ENCODE data around the gene IGF1. TPM values are rescaled to one million over a fixed set of nuclear protein-coding genes. Genes with fewer than 3 reads are reported as not detected.

IGF1 gene
- total RNA-seq, 1 experiment from 2014 or later = not detected

DNA sequence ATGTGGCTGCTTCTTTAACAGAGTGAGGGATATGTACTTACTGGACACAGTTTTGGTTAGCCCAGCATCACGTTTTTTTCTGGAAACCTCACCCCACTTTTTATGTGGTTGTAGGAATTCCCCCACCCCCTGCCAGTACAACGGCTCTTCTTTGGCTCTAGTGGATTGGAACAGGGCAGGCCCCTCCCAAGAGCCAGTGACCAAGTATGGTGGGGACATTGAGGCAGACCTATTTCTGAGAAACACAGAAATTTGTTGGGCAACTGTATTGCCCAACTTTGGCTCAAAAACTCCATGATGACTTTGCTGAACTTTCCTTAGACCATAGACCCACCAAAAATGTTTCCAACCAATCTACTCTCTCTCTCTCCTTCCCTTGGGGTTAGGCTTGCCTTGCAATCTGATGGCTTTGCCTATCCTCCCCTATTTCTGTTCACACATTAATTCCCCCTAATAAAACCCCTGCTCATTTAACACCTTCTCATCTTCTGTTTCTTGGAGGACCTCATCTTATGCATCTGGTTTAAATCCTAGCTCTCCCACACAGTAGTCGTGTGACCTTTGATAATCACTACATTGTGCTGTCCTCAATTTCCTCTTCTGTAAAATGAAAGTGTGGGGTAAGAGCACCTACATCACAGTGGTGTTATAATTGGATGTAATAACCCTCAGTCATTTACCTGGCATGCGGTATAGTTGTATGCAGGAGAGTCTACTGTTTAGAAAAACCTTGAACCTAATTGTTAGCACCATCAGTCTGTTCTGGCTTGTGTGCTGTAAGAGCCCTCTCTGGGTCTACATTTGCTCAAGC is 71.7 kb downstream of the IGF1 start:
- Mint-ChIP-seq H3K4me3 (no peak overlapping the region), H3K4me1 (0 out of 2 replicates have a peak, but pooled peaks cover 7% of the 10 kb centered on the region), H3K27me3 (ENCODE audit: low read depth) (no peaks in the 10 kb centered on the region), H3K36me3 (no peaks in the 10 kb centered on the region), H3K27ac (no peak overlapping the region), H3K9me3 (peaks cover 4% of the 10 kb centered on the region)
- CTCF ChIA-PET = no interaction called here
- TF ChIP-seq SMAD3 (CRISPR knock-in tag; IDR thresholded peaks at IDR 0.05; ENCODE audit: borderline replicate concordance) (no peak), ELF4 (CRISPR knock-in tag; IDR thresholded peaks at IDR 0.05; ENCODE audit: low read depth) (no peak), NR2C2 (CRISPR knock-in tag; IDR thresholded peaks at IDR 0.05) (no peak), GABPB1 (CRISPR knock-in tag; IDR thresholded peaks at IDR 0.05) (no peak), NFATC4 (CRISPR knock-in tag; IDR thresholded peaks at IDR 0.05) (no peak), RELA (CRISPR knock-in tag; IDR thresholded peaks at IDR 0.05; ENCODE audit: borderline replicate concordance) (no peak), CBFB (CRISPR knock-in tag; IDR thresholded peaks at IDR 0.05; ENCODE audit: low read depth) (no peak), ZNF671 (CRISPR knock-in tag; IDR thresholded peaks at IDR 0.05) (no peak), TP53 (CRISPR knock-in tag; IDR thresholded peaks at IDR 0.05) (no peak), NFYB (CRISPR knock-in tag; conservative IDR thresholded peaks at IDR 0.05; ENCODE audit: low read depth) (no peak), CREB1 (CRISPR knock-in tag; IDR thresholded peaks at IDR 0.05) (no peak), ESRRA (CRISPR knock-in tag; IDR thresholded peaks at IDR 0.05; ENCODE audit: borderline replicate concordance) (no peak), ZNF317 (CRISPR knock-in tag; IDR thresholded peaks at IDR 0.05; ENCODE audit: borderline replicate concordance, low read depth) (no peak), PRRX2 (CRISPR knock-in tag; IDR thresholded peaks at IDR 0.05) (no peak)
- TF ChIP-seq, protein P1, sequence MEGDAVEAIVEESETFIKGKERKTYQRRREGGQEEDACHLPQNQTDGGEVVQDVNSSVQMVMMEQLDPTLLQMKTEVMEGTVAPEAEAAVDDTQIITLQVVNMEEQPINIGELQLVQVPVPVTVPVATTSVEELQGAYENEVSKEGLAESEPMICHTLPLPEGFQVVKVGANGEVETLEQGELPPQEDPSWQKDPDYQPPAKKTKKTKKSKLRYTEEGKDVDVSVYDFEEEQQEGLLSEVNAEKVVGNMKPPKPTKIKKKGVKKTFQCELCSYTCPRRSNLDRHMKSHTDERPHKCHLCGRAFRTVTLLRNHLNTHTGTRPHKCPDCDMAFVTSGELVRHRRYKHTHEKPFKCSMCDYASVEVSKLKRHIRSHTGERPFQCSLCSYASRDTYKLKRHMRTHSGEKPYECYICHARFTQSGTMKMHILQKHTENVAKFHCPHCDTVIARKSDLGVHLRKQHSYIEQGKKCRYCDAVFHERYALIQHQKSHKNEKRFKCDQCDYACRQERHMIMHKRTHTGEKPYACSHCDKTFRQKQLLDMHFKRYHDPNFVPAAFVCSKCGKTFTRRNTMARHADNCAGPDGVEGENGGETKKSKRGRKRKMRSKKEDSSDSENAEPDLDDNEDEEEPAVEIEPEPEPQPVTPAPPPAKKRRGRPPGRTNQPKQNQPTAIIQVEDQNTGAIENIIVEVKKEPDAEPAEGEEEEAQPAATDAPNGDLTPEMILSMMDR (IDR thresholded peaks at IDR 0.05) = no peak
- TF ChIP-seq, protein P2, sequence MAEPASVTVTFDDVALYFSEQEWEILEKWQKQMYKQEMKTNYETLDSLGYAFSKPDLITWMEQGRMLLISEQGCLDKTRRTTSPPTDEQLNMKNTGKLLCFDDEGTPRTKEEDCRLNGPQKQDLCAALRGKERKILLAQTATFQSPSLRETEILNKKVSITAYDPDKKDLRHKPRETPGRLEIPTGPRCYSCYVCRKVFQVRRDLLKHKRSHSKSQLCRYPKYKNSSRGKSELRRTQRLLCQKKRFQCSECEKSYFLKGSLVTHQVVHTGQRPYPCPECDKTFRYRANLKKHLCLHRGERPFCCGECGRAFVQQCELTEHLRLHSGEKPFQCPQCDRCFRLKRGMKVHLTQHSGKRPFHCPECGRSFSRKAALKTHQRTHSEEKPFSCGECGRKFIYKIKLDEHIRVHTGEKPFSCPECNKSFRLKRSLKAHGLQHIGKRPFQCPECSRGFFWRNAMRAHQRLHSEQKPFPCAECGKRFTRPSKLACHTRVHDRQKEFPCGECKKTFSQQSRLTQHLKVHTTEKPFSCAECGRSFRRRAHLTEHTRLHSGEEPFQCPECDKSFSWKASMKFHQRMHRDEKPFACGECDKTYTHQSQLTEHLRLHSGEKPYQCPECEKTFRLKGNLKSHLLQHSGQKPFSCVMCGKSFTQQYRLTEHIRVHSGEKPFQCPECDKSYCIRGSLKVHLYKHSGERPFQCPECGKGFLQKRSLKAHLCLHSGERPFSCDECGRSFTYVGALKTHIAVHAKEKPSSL (CRISPR knock-in tag; conservative IDR thresholded peaks at IDR 0.05) = no peak
- TF ChIP-seq, protein P3, sequence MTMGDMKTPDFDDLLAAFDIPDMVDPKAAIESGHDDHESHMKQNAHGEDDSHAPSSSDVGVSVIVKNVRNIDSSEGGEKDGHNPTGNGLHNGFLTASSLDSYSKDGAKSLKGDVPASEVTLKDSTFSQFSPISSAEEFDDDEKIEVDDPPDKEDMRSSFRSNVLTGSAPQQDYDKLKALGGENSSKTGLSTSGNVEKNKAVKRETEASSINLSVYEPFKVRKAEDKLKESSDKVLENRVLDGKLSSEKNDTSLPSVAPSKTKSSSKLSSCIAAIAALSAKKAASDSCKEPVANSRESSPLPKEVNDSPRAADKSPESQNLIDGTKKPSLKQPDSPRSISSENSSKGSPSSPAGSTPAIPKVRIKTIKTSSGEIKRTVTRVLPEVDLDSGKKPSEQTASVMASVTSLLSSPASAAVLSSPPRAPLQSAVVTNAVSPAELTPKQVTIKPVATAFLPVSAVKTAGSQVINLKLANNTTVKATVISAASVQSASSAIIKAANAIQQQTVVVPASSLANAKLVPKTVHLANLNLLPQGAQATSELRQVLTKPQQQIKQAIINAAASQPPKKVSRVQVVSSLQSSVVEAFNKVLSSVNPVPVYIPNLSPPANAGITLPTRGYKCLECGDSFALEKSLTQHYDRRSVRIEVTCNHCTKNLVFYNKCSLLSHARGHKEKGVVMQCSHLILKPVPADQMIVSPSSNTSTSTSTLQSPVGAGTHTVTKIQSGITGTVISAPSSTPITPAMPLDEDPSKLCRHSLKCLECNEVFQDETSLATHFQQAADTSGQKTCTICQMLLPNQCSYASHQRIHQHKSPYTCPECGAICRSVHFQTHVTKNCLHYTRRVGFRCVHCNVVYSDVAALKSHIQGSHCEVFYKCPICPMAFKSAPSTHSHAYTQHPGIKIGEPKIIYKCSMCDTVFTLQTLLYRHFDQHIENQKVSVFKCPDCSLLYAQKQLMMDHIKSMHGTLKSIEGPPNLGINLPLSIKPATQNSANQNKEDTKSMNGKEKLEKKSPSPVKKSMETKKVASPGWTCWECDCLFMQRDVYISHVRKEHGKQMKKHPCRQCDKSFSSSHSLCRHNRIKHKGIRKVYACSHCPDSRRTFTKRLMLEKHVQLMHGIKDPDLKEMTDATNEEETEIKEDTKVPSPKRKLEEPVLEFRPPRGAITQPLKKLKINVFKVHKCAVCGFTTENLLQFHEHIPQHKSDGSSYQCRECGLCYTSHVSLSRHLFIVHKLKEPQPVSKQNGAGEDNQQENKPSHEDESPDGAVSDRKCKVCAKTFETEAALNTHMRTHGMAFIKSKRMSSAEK (CRISPR knock-in tag; IDR thresholded peaks at IDR 0.05; ENCODE audit: borderline replicate concordance) = no peak
- TF ChIP-seq, protein P4, sequence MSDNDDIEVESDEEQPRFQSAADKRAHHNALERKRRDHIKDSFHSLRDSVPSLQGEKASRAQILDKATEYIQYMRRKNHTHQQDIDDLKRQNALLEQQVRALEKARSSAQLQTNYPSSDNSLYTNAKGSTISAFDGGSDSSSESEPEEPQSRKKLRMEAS (CRISPR knock-in tag; IDR thresholded peaks at IDR 0.05) = no peak
- TF ChIP-seq, protein P5, sequence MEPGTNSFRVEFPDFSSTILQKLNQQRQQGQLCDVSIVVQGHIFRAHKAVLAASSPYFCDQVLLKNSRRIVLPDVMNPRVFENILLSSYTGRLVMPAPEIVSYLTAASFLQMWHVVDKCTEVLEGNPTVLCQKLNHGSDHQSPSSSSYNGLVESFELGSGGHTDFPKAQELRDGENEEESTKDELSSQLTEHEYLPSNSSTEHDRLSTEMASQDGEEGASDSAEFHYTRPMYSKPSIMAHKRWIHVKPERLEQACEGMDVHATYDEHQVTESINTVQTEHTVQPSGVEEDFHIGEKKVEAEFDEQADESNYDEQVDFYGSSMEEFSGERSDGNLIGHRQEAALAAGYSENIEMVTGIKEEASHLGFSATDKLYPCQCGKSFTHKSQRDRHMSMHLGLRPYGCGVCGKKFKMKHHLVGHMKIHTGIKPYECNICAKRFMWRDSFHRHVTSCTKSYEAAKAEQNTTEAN (CRISPR knock-in tag; IDR thresholded peaks at IDR 0.05) = no peak
- TF ChIP-seq, protein P6, sequence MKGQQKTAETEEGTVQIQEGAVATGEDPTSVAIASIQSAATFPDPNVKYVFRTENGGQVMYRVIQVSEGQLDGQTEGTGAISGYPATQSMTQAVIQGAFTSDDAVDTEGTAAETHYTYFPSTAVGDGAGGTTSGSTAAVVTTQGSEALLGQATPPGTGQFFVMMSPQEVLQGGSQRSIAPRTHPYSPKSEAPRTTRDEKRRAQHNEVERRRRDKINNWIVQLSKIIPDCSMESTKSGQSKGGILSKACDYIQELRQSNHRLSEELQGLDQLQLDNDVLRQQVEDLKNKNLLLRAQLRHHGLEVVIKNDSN (CRISPR knock-in tag; IDR thresholded peaks at IDR 0.05) = no peak
- POLR2A ChIA-PET = no interaction called here
- ATAC-seq = no peak
- DNase-seq (ENCODE audit: low spot score) = no peak

Data from WTC11 (cell line).